Mucosa of descending colon (tissue), 3 donors: ENCODE results near the gene C2orf68. TPM values are rescaled to one million over a fixed set of nuclear protein-coding genes. Genes with fewer than 3 reads are reported as not detected.

ENCODE experiments used
- ATAC-seq: fragments of 200-7000 bp; cut with Tn5 transposase; one replicate; pipeline ENCODE4 v1.9.1; 2020; ENCODE audit warnings: mild to moderate bottlenecking, moderate library complexity
- DNase-seq, 3 donors: peaks; one replicate each; pipeline ENCODE4 v3.0.0-alpha.2; 2020
- H3K36me3 ChIP-seq: fragments of 200-600 bp; one replicate; pipeline ENCODE4 v1.8.0; 2021; ENCODE audit warnings: low read depth, mild to moderate bottlenecking
- H3K4me1 ChIP-seq: fragments of 200-600 bp; one replicate; pipeline ENCODE4 v1.8.0; 2021; ENCODE audit warnings: low read depth, mild to moderate bottlenecking
- H3K4me3 ChIP-seq: fragments of 200-600 bp; one replicate; pipeline ENCODE4 v1.8.0; 2021; ENCODE audit warnings: mild to moderate bottlenecking
- H3K9me3 ChIP-seq: fragments of 200-600 bp; one replicate; pipeline ENCODE4 v1.8.0; 2021; ENCODE audit warnings: mild to moderate bottlenecking
- intact Hi-C, 2 donors: fragments of 100-400 bp; cut with DNase I in 1 of 2; cut with micrococcal nuclease in 1 of 2; formaldehyde crosslinking; loops; one replicate each; pipeline versions ENCODE4 v1.11.0 to v1.11.1; 2022; cut with DNase I, micrococcal nuclease
- total RNA-seq, 3 donors: library from RNA; stranded (reverse); fragmentation: NEBNext Ultra II Directional in 2 of 3; extraction: Animal tissue kit (Norgen Biotek cat#: 25700) in 2 of 3; gene quantifications; one replicate each; pipeline versions ENCODE4 v1.2.1 to v1.2.4, GENCODE V29; 2021 to 2023
- TF ChIP-seq, protein P1 (sequence below): fragments of 200-600 bp; IDR thresholded peaks from one replicate; pipeline ENCODE4 v1.8.0; 2022; ENCODE audit warnings: antibody characterized with exemption, mild to moderate bottlenecking
- donor health status: DM: no; HTN: no; CAD: no; lungs with moderate emphysema.
- donor health status: DM: no; HTN: no; CAD: no.
- donor health status: DM: no; HTN: yes; CAD: no.

The C2orf68 gene
- total RNA-seq, 3 donors from 2014 or later = 36.4 to 45.5 (median 36.7) TPM

DNA sequence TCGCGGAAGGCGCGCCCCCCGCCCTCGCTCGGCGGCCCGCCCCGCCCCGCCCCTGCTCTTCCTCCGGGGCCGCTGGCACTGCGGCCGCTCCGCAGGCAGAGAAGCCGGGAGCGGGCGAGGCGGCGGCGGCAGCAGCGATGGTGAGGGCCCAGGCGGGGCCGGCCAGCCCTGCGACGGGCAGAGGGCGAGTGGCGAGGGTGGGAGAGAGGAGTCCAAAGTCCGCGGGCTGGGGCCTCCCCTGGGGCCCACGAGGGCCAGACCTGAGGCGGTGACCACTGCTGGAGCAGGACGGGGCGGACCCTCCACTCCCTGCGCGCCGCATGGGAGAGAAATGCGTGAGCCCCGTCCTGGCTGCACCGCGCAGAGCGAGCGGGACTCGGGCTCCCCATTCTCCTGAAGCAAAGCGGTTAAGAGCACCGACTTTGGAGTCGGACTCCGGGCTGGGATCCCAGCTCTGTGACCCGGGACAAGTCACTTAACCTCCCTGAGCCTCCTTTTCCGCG is 27.5 kb downstream of the C2orf68 start, which contains the start of gene VAMP5:
TSS of gene VAMP5 (plus strand) at position 78 of the 503 bp plus-strand sequence. CDS start at position 138, 60 bp downstream.
- DNase-seq = peak; percentile 57 to 75 (median 68)
- Histone ChIP-seq H3K4me1 (peaks cover 24% of the 10 kb centered on the region), H3K9me3 (no peaks in the 10 kb centered on the region), H3K4me3 (peak within 1 kb of the TSS; percentile 19), H3K36me3 (no peaks in the 10 kb centered on the region)
- peak; percentile 58 for ATAC-seq
- TF ChIP-seq, protein P1, sequence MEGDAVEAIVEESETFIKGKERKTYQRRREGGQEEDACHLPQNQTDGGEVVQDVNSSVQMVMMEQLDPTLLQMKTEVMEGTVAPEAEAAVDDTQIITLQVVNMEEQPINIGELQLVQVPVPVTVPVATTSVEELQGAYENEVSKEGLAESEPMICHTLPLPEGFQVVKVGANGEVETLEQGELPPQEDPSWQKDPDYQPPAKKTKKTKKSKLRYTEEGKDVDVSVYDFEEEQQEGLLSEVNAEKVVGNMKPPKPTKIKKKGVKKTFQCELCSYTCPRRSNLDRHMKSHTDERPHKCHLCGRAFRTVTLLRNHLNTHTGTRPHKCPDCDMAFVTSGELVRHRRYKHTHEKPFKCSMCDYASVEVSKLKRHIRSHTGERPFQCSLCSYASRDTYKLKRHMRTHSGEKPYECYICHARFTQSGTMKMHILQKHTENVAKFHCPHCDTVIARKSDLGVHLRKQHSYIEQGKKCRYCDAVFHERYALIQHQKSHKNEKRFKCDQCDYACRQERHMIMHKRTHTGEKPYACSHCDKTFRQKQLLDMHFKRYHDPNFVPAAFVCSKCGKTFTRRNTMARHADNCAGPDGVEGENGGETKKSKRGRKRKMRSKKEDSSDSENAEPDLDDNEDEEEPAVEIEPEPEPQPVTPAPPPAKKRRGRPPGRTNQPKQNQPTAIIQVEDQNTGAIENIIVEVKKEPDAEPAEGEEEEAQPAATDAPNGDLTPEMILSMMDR = no peak
- intact Hi-C loops = no loop called here

DNA sequence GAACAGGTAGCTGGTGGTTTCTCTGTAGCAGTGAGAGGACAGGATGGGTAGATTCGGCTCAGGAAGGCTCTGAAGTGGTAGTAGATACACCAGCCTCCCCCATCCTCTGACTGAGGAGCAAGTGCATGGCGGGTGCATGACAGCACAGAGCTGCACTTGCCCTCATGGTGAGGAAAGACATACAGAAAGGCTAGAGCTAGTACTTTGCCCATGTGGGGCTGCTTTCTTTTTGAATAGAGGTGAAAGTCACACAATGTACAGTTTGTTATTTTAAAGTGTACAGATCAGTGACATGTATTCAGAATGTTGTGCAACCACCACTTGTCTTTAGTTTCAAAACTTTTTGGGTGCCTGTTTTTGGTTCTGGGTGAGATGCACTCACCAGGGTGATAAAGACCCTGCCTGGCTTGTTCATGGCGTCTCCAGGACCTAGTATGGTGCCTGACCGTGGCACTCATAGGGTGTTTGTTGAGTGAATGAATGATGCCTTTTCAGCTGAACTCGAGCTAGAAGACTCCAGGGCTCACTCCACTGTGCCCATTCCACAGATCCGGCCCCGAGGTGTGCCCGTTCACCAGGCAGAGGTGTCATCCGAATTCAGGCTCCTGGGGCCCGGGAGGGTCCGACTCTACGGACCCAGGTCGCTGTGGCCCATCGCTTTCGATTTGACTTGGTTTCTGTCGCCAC is 28.1 kb downstream of the C2orf68 start:
- no peaks in the 10 kb centered on the region for H3K36me3 ChIP-seq
- no peaks in the 10 kb centered on the region for H3K9me3 ChIP-seq
- TF ChIP-seq, protein P1 = no peak
- no peak for ATAC-seq
- peak overlapping the region; percentile 19 for H3K4me3 ChIP-seq
- intact Hi-C loops = no loop called here
- peak in 1 of 3 donors; percentile 74 for DNase-seq
- H3K4me1 ChIP-seq = peaks cover 30% of the 10 kb centered on the region

DNA sequence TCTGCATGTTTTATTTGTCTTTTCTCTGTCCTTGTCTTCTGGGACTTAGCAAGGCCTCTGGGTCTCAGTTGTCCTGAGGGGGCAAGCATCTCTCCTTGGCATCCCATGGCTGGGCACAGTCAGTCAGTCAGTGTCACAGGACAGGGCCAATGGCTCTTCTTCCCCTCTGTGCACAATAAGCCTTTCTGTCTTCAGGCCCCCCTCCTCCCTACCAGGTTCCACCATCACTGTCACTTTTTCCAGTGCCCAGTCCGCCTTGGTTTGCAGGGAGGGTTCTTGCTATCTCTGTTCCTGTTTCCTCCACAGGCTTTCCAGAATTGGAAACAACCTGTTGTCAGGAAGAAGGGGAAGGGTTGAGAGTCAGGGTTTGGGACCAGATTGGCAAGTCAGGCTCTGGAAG is 29.4 kb downstream of the C2orf68 start:
- Histone ChIP-seq H3K36me3 (no peaks in the 10 kb centered on the region), H3K9me3 (no peaks in the 10 kb centered on the region), H3K4me3 (no peak overlapping the region), H3K4me1 (peaks cover 31% of the 10 kb centered on the region)
- TF ChIP-seq, protein P1 = no peak
- ATAC-seq (no peak), DNase-seq (no peak)
- intact Hi-C loops = no loop called here

DNA sequence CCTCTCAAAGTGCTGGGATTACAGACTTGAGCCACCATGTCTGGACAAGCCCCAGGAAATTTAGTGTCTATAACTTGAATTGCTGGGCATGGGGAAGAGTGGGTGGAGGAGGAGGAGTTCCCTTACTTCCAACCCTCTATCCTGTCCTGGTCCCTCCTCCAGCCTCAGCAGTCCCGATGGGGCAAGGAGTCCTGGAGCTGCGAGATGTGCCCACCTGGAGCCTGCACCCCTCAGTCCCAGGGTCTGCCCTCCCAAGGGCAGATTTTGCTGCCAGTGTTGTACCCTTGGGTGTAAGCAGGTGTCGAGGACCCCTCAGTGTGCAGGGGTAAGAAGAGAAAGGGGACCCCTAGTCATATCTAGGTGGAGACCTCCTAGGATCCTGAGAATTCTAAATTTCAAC is 31.7 kb downstream of the C2orf68 start:
- TF ChIP-seq, protein P1 = no peak
- Histone ChIP-seq H3K4me3 (no peak overlapping the region), H3K36me3 (no peaks in the 10 kb centered on the region), H3K4me1 (peaks cover 28% of the 10 kb centered on the region), H3K9me3 (no peaks in the 10 kb centered on the region)
- intact Hi-C loops = no loop called here
- DNase-seq (peak in 2 of 3 donors; percentile 15 to 39), ATAC-seq (no peak)

DNA sequence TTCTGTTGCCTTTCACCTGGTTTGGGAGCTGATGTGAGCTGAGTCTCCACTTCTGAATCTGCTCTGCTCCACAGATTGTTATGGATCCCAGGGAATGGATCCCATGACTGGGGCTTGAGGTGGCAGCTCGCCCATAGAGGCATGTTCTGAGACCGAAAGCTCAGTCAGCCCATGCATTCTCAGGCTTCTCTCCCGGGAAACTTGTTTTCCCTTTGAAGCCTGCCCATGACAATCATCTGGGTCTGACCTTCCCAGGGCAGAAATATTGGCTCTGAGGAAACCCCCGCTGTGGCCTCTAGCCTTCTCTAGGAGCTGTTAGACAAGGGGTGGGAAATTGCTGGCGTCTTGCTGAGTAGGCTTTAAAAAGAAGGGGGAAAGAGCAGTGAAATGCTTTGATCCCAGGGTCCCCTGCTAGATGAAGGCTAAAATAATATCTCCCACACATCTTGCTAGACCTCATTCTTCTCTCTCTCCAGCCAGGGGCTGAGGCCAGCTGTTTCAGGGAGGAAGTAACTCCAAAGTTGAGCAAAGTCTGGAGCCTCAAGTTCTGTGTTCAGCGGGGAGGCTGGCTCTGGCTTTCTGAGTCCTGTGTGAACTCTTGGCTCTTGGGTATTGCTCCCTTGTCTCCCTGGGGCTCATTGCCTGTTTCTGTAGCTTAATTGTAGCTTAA is 32.5 kb downstream of the C2orf68 start:
- ATAC-seq = no peak
- H3K4me1 ChIP-seq = peaks cover 23% of the 10 kb centered on the region
- TF ChIP-seq, protein P1 = no peak
- no peak overlapping the region for H3K4me3 ChIP-seq
- intact Hi-C loops = no loop called here
- no peaks in the 10 kb centered on the region for H3K36me3 ChIP-seq
- H3K9me3 ChIP-seq = no peaks in the 10 kb centered on the region
- peak in 1 of 3 donors; percentile 41 for DNase-seq
